GM12878 (cell line): ENCODE results near the gene PKN2. TPM values are rescaled to one million over a fixed set of nuclear protein-coding genes. Genes with fewer than 3 reads are reported as not detected.

Source experiments
- BCL3 ChIP-seq: IDR thresholded peaks from 2 replicates; pipeline ENCODE4 v1.6.1; 2011; ENCODE audit warnings: borderline replicate concordance, low read depth, mild to moderate bottlenecking, moderate library complexity, low read length; ENCODE audit not compliant: insufficient read depth, poor library complexity, severe bottlenecking
- BCLAF1 ChIP-seq: fragments of 450-650 bp; IDR thresholded peaks from 2 replicates; pipeline ENCODE4 v1.6.1; 2017; ENCODE audit warnings: antibody characterized with exemption, mild to moderate bottlenecking, moderate library complexity
- BMI1 ChIP-seq: fragments of 450-650 bp; IDR thresholded peaks from 2 replicates; pipeline ENCODE4 v1.6.1; 2016; ENCODE audit warnings: mild to moderate bottlenecking, moderate library complexity, borderline replicate concordance
- CHD2 ChIP-seq: IDR thresholded peaks from 2 replicates; pipeline ENCODE4 v1.6.1; 2011; ENCODE audit warnings: low read depth, low read length, improper control_type of control experiment, borderline replicate concordance
- E4F1 ChIP-seq: fragments of 450-650 bp; IDR thresholded peaks from 2 replicates; pipeline ENCODE4 v1.6.1; 2018; ENCODE audit warnings: borderline replicate concordance, mild to moderate bottlenecking; ENCODE audit not compliant: partially characterized antibody
- HDGF ChIP-seq: fragments of 450-650 bp; IDR thresholded peaks from 2 replicates; pipeline ENCODE4 v1.6.1; 2016; ENCODE audit warnings: antibody characterized with exemption
- IRF4 ChIP-seq: IDR thresholded peaks from 2 replicates; pipeline ENCODE4 v1.6.1; 2011; ENCODE audit warnings: low read depth, low read length
- KLF5 ChIP-seq: fragments of 450-650 bp; IDR thresholded peaks from 2 replicates; pipeline ENCODE4 v1.6.1; 2014; ENCODE audit warnings: mild to moderate bottlenecking; ENCODE audit not compliant: partially characterized antibody
- MYB ChIP-seq: fragments of 150-350 bp; IDR thresholded peaks from 2 replicates; pipeline ENCODE4 v1.6.1; 2014; ENCODE audit warnings: mild to moderate bottlenecking, low read depth, low read length, borderline replicate concordance
- NFXL1 ChIP-seq: fragments of 450-650 bp; IDR thresholded peaks from 2 replicates; pipeline ENCODE4 v1.6.1; 2017; ENCODE audit warnings: antibody characterized with exemption, mild to moderate bottlenecking, borderline replicate concordance
- POU2F2 ChIP-seq: IDR thresholded peaks from 3 replicates; pipeline ENCODE4 v1.6.1; 2011; ENCODE audit warnings: low read depth, mild to moderate bottlenecking, low read length, borderline replicate concordance
- RBBP5 ChIP-seq: fragments of 200-600 bp; sonication (generic); conservative IDR thresholded peaks from 2 replicates; pipeline ENCODE4 v1.6.1; 2016
- RELB ChIP-seq: fragments of 450-650 bp; IDR thresholded peaks from 2 replicates; pipeline ENCODE4 v1.6.1; 2017; ENCODE audit warnings: low read depth, mild to moderate bottlenecking, moderate library complexity
- SMAD5 ChIP-seq: IDR thresholded peaks from 2 replicates; pipeline ENCODE4 v1.6.1; 2016; ENCODE audit warnings: antibody characterized with exemption, low read depth
- TAF1 ChIP-seq: IDR thresholded peaks from 2 replicates; pipeline ENCODE4 v1.6.1; 2011; ENCODE audit warnings: mild to moderate bottlenecking, low read depth, low read length, borderline replicate concordance
- TCF7 ChIP-seq: IDR thresholded peaks from 2 replicates; pipeline ENCODE4 v1.6.1; 2014; ENCODE audit warnings: antibody characterized with exemption, borderline replicate concordance
- YBX1 ChIP-seq: fragments of 450-650 bp; IDR thresholded peaks from 2 replicates; pipeline ENCODE4 v1.6.1; 2016; ENCODE audit warnings: antibody characterized with exemption
- ZBTB4 ChIP-seq: fragments of 450-650 bp; formaldehyde crosslinking; IDR thresholded peaks from 2 replicates; pipeline ENCODE4 v1.4.0; 2022; ENCODE audit warnings: mild to moderate bottlenecking, moderate library complexity
- polyA plus RNA-seq, 11 experiments: library from polyadenylated mRNA; depleted of rRNA in 4 of 11; unstranded in 6 of 11; stranded (reverse) in 5 of 11; fragments of >200 nt; fragmentation: Nextera tagmentation in 4 of 11; fragmentation: Illumina TruSeq in 1 of 11; extraction: Ambion mirVana in 4 of 11; extraction: Trizol in 1 of 11; gene quantifications; 1 replicate in 1 of 11; 2 replicates in 10 of 11; pipeline versions ENCODE4 v1.2.1 to v1.2.3, GENCODE V29; 2011 to 2016; ENCODE audit warnings: inconsistent platforms in 2 of 11, missing spikeins in 2 of 11, low read depth in 1 of 11
- total RNA-seq, 4 experiments: library from RNA; depleted of rRNA in 3 of 4; stranded (reverse); fragments of >200 nt in 3 of 4; fragmentation: Illumina TruSeq in 1 of 4; extraction: Trizol in 1 of 4; gene quantifications; 2 replicates each; pipeline versions ENCODE4 v1.2.1 to v1.2.3, GENCODE V29; 2013 to 2021

Gene PKN2
- total and polyA plus RNA-seq, 10 of the 15 experiments (the other 5 are each of a cell fraction or from before 2014, with no cell fraction given), result 2.6 to 18.3 (median 12.9) TPM

GRCh38 chr1:88684482-88685258, 597 bp downstream of the PKN2 start (continued):
- TF ChIP-seq CHD2 (no peak), POU2F2 (no peak), MYB (no peak), E4F1 (no peak), ZBTB4 (CRISPR knock-in tag) (no peak), RBBP5 (no peak), KLF5 (no peak), BMI1 (no peak), HDGF (no peak), TAF1 (no peak), YBX1 (no peak), BCL3 (no peak), SMAD5 (no peak; the same call in 1 of the 2 replicates), TCF7 (no peak), NFXL1 (no peak), BCLAF1 (no peak), RELB (no peak), IRF4 (no peak)
